B cell (primary cell): ENCODE results near the gene HOXD4. TPM values are rescaled to one million over a fixed set of nuclear protein-coding genes. Genes with fewer than 3 reads are reported as not detected.

Source experiments
- ATAC-seq: fragments of 200-7000 bp; cut with Tn5 transposase; one replicate; pipeline ENCODE4 v1.10.0; 2021; ENCODE audit warnings: low read depth, mild to moderate bottlenecking, moderate number of reproducible peaks, moderate library complexity
- CTCF ChIA-PET: fragments of 350-600 bp; sonication (Branson Sonifier 250); formaldehyde crosslinking; loops from one replicate; lab custom pipeline; 2021; ENCODE audit warnings: antibody characterized with exemption, inconsistent platforms; lab: Charles Lee
- POLR2A ChIA-PET: fragments of 350-600 bp; sonication (Branson Sonifier 250); formaldehyde crosslinking; loops from one replicate; lab custom pipeline; 2021; ENCODE audit warnings: antibody characterized with exemption; lab: Charles Lee
- DNase-seq: peaks from one replicate; pipeline ENCODE4 v3.0.0; 2013
- H2AFZ ChIP-seq: 2 replicates; pipeline ENCODE4 v1.6.1; 2012; ENCODE audit warnings: mild to moderate bottlenecking, low read depth, low read length; ENCODE audit not compliant: insufficient read depth, poor library complexity, severe bottlenecking
- H3K27ac ChIP-seq, 2 donors: 1 replicate in 1 of 2; 2 replicates in 1 of 2; pipeline ENCODE4 v1.5.1; 2012 to 2013; ENCODE audit warnings: low read length in 2 of 2, mild to moderate bottlenecking in 2 of 2, moderate library complexity in 1 of 2
- H3K27me3 ChIP-seq, 4 experiments: fragments of 200-600 bp in 1 of 4; sonication (generic) in 1 of 4; replicated peaks in 1 of 4; 1 replicate in 2 of 4; 2 replicates in 2 of 4; pipeline versions ENCODE4 v1.6.1 to v1.7.0; 2013 to 2016; ENCODE audit warnings: low read length in 3 of 4, mild to moderate bottlenecking in 2 of 4, mixed read lengths in 1 of 4, moderate library complexity in 1 of 4; ENCODE audit not compliant: insufficient read depth in 4 of 4, control insufficient read depth in 3 of 4; ENCODE audit errors: control extremely low read depth in 1 of 4
- H3K36me3 ChIP-seq, 2 experiments: replicated peaks in 1 of 2; 1 replicate in 1 of 2; 2 replicates in 1 of 2; pipeline versions ENCODE4 v1.6.1 to v1.7.1; 2013; ENCODE audit warnings: low read length in 1 of 2; ENCODE audit not compliant: insufficient read depth in 2 of 2, control insufficient read depth in 1 of 2; ENCODE audit errors: control extremely low read depth in 1 of 2, extremely low read depth in 1 of 2
- H3K4me1 ChIP-seq, 2 donors: fragments of 200-600 bp in 1 of 2; sonication (generic) in 1 of 2; 1 replicate in 1 of 2; 2 replicates in 1 of 2; pipeline versions ENCODE4 v1.5.1 to v1.6.1; 2013 to 2017; ENCODE audit warnings: low read length in 2 of 2; ENCODE audit not compliant: control insufficient read depth in 2 of 2, insufficient read depth in 2 of 2
- H3K4me2 ChIP-seq: replicated peaks from 2 replicates; pipeline ENCODE3; 2012; ENCODE audit warnings: mild to moderate bottlenecking, low read depth, low read length; ENCODE audit not compliant: poor library complexity, severe bottlenecking
- H3K4me3 ChIP-seq, 5 experiments: fragments of 200-600 bp in 1 of 5; sonication (generic) in 1 of 5; 1 replicate in 3 of 5; 2 replicates in 2 of 5; pipeline versions ENCODE4 v1.5.1 to v1.7.0; 2011 to 2016; ENCODE audit warnings: low read length in 4 of 5, mild to moderate bottlenecking in 4 of 5, low read depth in 2 of 5, control low read depth in 1 of 5, moderate library complexity in 1 of 5; ENCODE audit not compliant: insufficient read depth in 1 of 5; ENCODE audit errors: control extremely low read depth in 1 of 5, extremely low read depth in 1 of 5
- H3K79me2 ChIP-seq: fragments of 200-600 bp; sonication (generic); one replicate; pipeline ENCODE4 v1.6.0; 2016; ENCODE audit warnings: low read length; ENCODE audit not compliant: control insufficient read depth, insufficient read depth
- H3K9ac ChIP-seq: fragments of 200-600 bp; sonication (generic); 2 replicates; pipeline ENCODE4 v1.6.1; 2017; ENCODE audit warnings: mild to moderate bottlenecking, low read length, moderate library complexity
- H3K9me3 ChIP-seq, 3 donors: one replicate each; pipeline versions ENCODE4 v1.6.1 to v1.7.1; 2013; ENCODE audit warnings: low read length in 2 of 3; ENCODE audit not compliant: control insufficient read depth in 2 of 3, insufficient read depth in 1 of 3; ENCODE audit errors: control extremely low read depth in 1 of 3
- H4K20me1 ChIP-seq: 2 replicates; pipeline ENCODE4 v1.6.0; 2012; ENCODE audit warnings: mild to moderate bottlenecking, low read length; ENCODE audit not compliant: insufficient read depth, control insufficient read depth, poor library complexity, severe bottlenecking
- H3K27ac Mint-ChIP-seq: one replicate; pipeline ENCODE4 v1.8.0; 2021; ENCODE audit warnings: mixed read lengths
- H3K27me3 Mint-ChIP-seq: one replicate; pipeline ENCODE4 v1.8.0; 2021; ENCODE audit warnings: mixed read lengths
- H3K4me1 Mint-ChIP-seq: one replicate; pipeline ENCODE4 v1.8.0; 2021; ENCODE audit warnings: mixed read lengths
- H3K4me3 Mint-ChIP-seq: one replicate; pipeline ENCODE4 v1.8.0; 2021; ENCODE audit warnings: mixed read lengths
- H3K9me3 Mint-ChIP-seq: one replicate; pipeline ENCODE4 v1.8.0; 2022; ENCODE audit warnings: mixed read lengths; ENCODE audit not compliant: insufficient read depth
- CTCF ChIP-seq: fragments of 200-600 bp; IDR thresholded peaks from one replicate; pipeline ENCODE4 v1.8.0; 2022; ENCODE audit warnings: antibody characterized with exemption, mild to moderate bottlenecking
- EZH2 ChIP-seq: IDR thresholded peaks from 2 replicates; pipeline ENCODE4 v1.6.1; 2012; ENCODE audit warnings: borderline replicate concordance, low read depth, mild to moderate bottlenecking, moderate library complexity, low read length; ENCODE audit not compliant: insufficient read depth, poor library complexity, severe bottlenecking
- WGBS: methylation state at CpG from one replicate; pipeline ENCODE4 v1.1.5; 2013; ENCODE audit warnings: missing lambda C conversion rate; ENCODE audit not compliant: insufficient coverage; 5-methylcytosine and 5-hydroxymethylcytosine counted together
- intact Hi-C: fragments of 100-400 bp; cut with micrococcal nuclease; formaldehyde crosslinking; loops from one replicate; pipeline ENCODE4 v1.10.0; 2022
- polyA plus RNA-seq: library from polyadenylated mRNA; depleted of rRNA; stranded (reverse); fragments of >200 nt; gene quantifications from 2 replicates; pipeline ENCODE4 v1.2.3, GENCODE V29; 2012
- total RNA-seq, 2 donors: library from RNA; stranded (reverse); fragments of 120-200 nt in 1 of 2; gene quantifications; 1 replicate in 1 of 2; 2 replicates in 1 of 2; pipeline versions ENCODE4 v1.2.3 to v1.2.4, GENCODE V29; 2013 to 2022

Gene HOXD4
- total and polyA plus RNA-seq, 2 donors (not counting 1 experiment from before 2014, with no cell fraction given) = not detected

- no peaks in the 10 kb centered on the region for H3K79me2 ChIP-seq
- no peak for ATAC-seq
- no CpG with 5 or more reads among the region's 7 CpGs for WGBS
- no peaks in the 10 kb centered on the region for H4K20me1 ChIP-seq
- no peak overlapping the region for H2AFZ ChIP-seq
- Mint-ChIP-seq H3K4me1 (peaks cover 9% of the 10 kb centered on the region), H3K27ac (no peak overlapping the region), H3K4me3 (no peak overlapping the region), H3K27me3 (peaks cover 76% of the 10 kb centered on the region), H3K9me3 (no peaks in the 10 kb centered on the region)
- ChIA-PET POLR2A (no interaction called here), CTCF (interaction anchor here (0.6 kb wide), 1 partner anchor 47 kb away, joined by 3 read pairs; no protein-coding TSS in a partner anchor)
- peaks cover 0 to 86% (median 50%) of the 10 kb centered on the region in 4 experiments for H3K27me3 ChIP-seq
- H3K4me3 ChIP-seq = no peak overlapping the region
- no peak for TF ChIP-seq CTCF
- TF ChIP-seq EZH2 = no peak
- peaks cover 4 to 12% of the 10 kb centered on the region in 2 donors for H3K4me1 ChIP-seq
- H3K9me3 ChIP-seq = peaks cover 0 to 31% (median 0%) of the 10 kb centered on the region in 3 donors
- no peaks in the 10 kb centered on the region for H3K36me3 ChIP-seq
- H3K4me2 ChIP-seq = no peak overlapping the region
- DNase-seq = no peak
- intact Hi-C loops = no loop called here
- H3K9ac ChIP-seq = no peak overlapping the region
- H3K27ac ChIP-seq = no peak overlapping the region
Measured at GRCh38 chr2:176173567-176174381, 22.4 kb downstream of the HOXD4 start.

GRCh38 chr2:176174382-176174823, 23.1 kb downstream of the HOXD4 start:
- no peak overlapping the region for H3K9ac ChIP-seq
- no peaks in the 10 kb centered on the region for H4K20me1 ChIP-seq
- no peak overlapping the region for H3K4me3 ChIP-seq
- peaks cover 9% of the 10 kb centered on the region for H3K4me1 Mint-ChIP-seq
- peaks cover 78% of the 10 kb centered on the region for H3K27me3 Mint-ChIP-seq
- peaks cover 0 to 25% (median 0%) of the 10 kb centered on the region in 3 donors for H3K9me3 ChIP-seq
- no peak for DNase-seq
- H3K27ac ChIP-seq = no peak overlapping the region
- no peaks in the 10 kb centered on the region for H3K9me3 Mint-ChIP-seq
- no peaks in the 10 kb centered on the region for H3K36me3 ChIP-seq
- peaks cover 0 to 85% (median 56%) of the 10 kb centered on the region in 4 experiments for H3K27me3 ChIP-seq
- ChIA-PET POLR2A (no interaction called here), CTCF (interaction anchor here (0.6 kb wide), 1 partner anchor 48 kb away, joined by 3 read pairs; no protein-coding TSS in a partner anchor)
- intact Hi-C loops = no loop called here
- H3K4me3 Mint-ChIP-seq = no peak overlapping the region
- peaks cover 4 to 12% of the 10 kb centered on the region in 2 donors for H3K4me1 ChIP-seq
- H3K4me2 ChIP-seq = no peak overlapping the region
- TF ChIP-seq EZH2 = no peak
- no peak for TF ChIP-seq CTCF
- no peak overlapping the region for H3K27ac Mint-ChIP-seq
- H3K79me2 ChIP-seq = no peaks in the 10 kb centered on the region
- H2AFZ ChIP-seq = no peak overlapping the region
- ATAC-seq = no peak
- WGBS = 6% methylated on average over 12 of the region's 14 CpGs
